GM19328 (cell line): Measurements from ENCODE around the gene HIBADH.

Experiments
- ATAC-seq: cut with Tn5 transposase; IDR thresholded peaks from one replicate; pipeline ENCODE4 v1.9.1; 2021; ENCODE audit warnings: mild to moderate bottlenecking, moderate library complexity; ENCODE audit not compliant: unreplicated experiment

The HIBADH gene

DNA sequence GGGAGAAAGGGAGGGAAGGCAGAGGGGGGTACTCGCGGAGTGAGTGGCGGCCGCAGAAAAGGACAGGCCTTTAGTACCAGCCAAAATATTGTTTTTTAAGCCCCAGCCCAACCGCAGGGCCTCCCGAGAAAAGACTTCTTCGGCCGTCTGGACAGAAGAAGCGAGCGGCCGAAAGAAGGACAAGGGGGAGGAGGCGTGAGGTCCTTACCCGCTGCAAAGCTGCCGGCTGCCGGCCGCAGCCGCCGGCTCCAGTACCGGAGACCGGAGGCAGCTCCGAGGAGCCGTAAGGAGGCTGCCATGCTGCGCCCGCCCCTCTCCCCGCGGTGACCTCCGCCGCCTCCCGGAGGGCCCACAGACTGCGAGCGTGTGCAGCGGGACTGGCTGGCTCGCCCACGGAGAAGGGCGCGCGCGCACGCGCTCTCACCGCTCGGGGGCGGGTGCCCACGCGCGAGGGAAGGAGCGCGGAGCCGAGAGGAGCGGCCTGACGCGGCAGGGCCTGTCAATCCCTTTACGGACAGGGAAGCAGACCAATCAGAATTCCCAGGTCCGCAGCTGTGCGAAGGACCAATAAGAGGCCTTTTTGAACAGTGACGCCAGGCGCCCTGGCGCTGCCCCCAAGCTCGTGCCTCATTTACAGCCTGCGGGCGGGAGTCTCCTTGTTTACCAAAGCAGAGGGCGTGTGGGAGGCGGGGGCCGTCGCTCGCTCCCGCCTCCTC is at the start of gene HIBADH:
HIBADH (minus strand) TSS at position 394 of the 716 bp plus-strand sequence; CDS start at position 299, 95 bp downstream.
- ATAC-seq: peak; percentile 99

DNA sequence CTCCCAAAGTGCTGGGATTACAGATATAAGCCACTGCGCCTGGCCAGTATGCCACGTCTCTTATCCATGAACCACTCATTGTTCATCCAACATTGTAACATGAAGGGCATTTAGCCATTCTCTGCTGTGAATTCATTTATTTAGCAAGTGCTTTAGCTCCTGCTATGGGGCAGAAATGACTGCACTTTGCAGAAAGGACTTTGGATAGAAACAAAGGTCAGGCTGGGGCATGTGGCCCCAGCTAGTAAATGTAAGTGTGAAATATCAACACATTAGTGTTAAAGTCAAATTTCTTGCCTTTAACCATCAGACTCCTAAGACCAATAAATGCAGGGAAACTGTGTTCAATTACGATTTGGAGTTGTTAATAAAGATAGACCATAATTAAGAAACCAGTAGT is 49.5 kb upstream of the HIBADH start:
- ATAC-seq: no peak

DNA sequence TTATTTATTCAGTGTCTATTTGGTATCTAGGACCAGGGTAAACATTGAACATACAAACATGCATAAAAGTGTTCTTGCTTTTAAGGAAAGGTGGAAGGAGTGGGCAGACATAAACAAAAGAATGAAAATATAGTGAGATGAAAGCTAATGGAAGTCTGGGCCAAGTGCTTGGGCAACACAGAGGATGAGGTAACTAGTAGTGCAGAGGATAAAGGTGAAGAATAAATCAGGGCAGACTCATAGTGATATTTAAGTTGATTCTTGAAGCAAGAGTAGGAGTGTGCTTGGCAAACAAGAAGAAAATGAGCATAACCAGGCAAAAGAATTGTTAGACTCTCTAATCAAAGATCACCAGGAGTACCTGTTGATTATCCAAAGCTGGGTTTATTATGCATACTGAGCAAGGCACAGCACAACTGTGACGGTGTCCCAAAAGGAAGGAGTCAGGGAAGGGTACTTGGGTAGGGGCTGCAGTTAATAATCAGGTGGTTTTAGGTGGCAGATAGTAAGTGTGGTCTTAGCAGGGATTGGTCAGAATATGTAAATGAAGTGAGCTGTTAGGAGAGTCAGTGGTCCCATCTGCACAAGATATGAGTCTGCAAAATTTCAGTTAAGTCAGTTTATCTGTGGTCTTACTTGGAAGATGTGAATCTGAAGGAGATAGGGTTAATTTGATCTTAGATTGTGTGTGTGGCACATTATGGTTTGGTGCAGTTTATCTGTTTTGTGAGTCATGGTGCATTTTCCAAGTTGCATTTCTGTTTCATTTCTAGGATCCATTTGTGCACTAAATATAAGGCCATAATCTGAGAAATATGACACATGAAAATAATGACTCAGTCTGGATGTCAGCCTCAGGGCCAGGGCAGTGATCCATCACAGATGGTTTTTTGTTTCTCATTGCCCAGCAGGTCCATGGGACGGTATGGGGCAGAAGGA is 46.7 kb upstream of the HIBADH start:
- ATAC-seq: no peak

DNA sequence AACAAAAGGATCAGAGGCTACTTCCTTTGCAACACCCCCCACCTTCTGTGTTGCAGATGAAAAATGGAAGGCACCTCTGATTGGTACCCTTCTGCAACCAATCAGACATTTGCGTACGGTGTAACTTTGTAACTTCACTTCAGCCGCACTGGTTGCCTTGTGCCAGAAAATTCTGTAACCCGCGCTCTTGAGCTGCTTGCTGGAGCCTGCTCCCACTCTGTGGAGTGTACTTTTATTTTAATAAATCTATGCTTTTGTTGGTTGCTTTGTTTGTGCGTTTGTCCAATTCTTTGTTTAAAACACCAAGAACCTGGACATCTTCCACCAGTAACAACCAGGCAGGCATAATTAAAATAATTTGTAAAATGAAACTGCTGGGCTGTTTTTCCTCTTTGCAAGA is 45.8 kb upstream of the HIBADH start:
- no peak for ATAC-seq

DNA sequence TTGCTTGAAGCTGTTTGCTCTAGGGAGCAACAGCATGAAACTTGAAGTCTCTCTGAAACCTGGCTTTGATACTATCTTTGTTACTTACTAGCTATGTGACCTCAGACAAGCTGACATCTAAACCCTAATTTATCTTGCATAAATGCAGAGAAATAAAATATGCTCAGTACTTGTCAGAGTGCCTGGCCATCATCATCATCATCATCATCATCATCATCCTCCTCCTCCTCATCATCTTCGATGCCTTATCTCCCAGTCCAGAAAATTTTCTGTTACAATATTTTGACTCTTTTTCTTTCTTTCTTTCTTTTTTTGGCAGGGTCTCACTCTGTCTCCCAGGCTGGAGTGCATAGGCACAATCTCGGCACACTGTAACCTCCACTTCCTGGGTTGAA is 42.5 kb upstream of the HIBADH start:
- no peak for ATAC-seq

DNA sequence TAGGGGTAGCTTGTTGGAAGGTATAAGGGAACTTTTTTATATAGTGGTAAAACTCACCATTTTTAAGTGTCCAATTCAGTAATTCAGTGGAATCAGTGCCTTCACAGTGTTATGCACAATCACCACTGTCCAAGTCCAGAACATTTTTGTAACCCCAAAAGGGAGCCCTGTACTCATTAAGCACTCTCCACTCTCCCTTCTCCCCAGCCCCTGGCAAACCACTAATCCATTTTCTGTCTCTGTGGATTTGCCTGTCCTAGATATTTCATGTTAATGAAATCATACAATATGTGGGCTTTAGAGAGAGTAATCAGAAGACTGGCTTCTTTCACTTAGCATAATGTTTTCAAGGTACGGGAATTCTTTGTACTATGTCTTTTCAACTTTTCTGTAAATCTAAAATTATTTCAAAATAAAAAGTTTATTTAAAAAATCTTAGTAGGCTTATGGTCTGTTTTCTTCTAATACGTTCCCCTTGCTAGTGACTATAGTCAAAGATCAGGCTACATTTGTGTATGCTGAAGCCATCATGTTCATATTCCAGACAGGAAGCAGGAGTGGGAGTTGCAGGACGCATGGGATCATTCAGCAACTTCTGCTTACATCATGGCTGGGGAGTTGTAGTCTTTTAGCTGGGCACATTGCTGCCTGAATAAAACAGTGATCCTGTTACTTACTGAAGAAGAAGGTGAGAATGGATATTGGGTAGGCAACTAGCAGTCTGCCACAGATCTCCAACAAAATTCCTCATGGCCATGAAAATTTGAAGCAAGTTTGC is 41.9 kb upstream of the HIBADH start:
- ATAC-seq: no peak

DNA sequence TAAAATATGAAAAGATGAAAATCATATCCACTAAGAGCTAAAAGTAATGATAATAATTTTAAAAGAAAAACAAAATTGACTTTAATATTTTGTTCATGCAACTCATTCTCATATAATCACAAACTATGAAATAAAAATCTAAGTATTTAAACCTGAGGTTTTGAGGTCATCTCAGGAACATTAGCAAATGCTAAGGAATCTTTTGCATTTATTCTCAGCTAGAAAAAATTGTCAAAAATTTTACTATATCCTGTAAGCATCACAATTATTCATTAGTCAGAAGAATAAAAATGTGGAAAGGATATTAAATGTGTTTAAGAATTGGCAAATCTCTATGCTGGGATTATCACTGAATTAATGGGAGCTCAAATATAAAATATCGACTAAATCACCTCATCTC is 40.5 kb upstream of the HIBADH start:
- ATAC-seq: no peak

DNA sequence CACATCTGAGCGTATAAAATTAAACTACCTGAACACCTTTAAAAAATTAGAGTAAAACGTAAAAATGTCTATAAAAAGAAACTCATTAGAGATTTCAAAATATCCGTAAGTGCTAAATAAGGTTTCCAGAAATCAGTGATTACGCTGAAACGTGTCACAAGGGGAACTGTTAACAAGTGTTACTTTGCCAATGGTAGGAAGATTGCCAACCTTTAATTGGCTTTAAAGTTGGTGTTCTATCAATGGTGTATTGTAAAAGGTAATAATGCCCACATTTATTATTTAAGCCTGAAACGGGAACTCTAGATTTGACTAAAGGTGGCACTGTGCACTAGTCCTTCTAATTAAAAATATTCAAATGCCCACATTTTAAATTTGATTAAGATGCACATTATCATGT is 37.8 kb upstream of the HIBADH start:
- ATAC-seq: no peak

DNA sequence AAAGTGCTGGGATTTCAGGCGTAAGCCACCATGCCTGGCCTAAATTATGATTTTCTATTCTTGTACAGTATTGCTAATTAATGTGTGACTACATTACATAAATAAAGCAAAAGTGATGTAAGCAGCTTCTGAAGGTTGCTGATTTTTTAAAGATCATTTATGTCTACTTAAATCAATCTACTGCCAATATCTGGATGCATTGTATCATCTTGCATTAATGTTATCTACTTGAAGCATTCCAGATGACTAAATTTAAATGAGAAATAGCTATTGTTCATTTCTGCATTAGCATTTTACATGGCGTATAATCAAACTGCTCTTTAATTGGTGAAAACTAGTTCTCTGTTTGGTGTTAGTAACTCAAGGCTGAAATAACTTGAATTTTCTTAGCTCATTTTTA is 37.1 kb upstream of the HIBADH start:
- no peak for ATAC-seq

DNA sequence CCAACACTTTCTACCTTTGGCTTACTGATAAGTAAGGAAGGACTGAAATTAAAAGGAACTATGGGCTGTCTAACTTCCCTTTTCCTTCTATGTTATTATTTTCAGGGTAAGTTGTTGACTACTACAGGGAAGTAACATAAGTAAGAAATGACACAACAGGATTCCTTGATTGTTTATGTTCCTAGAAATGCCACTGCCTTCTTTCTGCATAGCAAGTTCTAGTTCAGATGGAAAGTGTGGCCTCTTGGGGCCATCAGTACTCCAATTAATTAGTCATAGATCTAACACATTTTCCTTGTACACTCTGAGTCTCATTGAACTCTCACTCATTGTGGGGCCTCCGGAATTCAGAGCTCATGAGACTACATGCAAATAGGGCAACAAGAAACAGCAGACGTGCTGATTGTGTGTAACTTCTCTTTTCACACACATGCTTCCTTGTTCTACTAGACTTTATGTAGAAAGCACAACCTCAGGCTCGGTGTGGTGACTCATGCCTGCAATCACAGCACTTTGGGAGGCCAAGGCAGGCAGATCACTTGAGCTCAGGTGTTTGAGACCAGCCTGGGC is 35.3 kb upstream of the HIBADH start:
- ATAC-seq: no peak

DNA sequence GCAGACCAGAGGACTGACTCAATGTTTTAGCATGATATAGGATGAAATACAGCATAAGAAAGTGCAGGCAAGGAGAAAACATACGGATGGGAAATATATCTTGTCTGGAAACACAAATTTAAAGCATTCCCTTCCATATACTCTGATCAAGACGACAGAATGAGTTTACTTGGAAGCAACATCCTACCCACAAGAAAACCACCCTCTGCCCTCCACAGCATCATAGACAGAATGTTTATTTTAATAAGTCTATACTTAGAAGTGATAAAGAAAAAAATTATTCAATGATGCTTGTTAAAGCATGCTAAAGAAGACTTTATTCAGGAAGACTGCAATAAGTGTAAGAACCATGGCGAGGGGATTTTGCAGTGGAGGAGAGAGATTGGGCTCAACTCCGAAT is 32.4 kb upstream of the HIBADH start:
- no peak for ATAC-seq

DNA sequence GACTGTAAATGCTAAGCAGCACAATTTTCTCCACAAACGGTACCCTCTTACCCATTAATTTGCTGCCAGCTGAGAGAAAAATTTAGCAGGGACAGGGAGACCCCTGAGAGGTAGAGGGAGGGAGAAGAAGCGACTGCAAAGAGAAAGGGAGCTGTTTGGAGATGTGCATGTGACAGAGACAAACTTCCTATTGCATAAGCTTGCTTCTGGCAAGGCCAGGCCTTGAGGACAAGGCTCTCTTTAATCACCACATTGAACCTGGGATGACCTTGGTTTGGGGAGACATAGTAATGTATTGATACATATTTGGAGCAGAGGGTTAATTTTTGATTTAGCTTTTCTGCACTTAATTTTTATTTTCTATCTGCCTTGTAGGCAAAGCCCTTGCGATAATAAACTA is 31.1 kb upstream of the HIBADH start:
- no peak for ATAC-seq

DNA sequence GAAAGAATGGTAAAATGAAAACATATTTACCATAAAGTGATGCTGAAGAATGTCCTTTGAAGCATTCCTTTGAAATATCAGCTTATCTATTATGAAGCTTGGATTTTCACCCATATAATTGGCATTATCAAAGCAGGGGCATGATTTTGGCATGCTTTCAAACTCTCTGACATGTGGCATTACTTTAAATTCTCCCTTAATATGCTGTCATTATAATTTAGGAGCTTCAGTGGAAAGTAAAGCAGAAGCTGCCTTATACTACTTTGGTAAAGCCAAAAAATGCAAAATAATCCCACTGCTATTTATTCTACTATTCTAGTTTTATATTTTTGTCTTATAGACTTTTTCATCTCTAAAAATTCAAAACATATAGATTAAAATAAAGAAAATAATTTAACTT is 28.0 kb upstream of the HIBADH start:
- ATAC-seq: no peak

DNA sequence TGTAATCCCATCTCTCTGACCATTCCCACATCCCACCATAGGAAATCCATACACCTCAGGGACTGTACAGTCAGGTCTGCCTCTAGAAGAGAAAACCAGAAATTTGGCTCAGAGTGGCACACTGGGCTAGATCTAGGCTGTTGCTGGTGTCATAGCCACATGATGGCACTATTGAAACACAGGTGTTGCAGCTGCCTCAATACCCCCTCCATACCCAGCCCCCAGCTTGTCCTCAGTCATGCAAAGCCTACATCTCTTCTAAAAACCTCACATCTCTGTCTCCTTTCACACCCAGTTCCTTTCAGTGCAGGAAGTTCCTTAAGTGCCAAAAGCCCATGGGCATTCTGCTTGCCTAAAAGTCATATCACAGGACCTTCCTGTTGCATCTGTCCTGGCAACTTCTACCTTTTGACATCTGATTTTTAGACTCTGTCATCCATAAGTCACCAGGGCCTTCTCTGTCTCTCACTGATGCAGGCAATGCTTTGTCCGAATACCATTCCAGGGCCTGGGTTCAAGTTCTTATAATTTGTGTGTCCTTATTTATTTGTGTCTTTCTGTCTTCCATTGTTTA is 27.0 kb upstream of the HIBADH start:
- no peak for ATAC-seq

DNA sequence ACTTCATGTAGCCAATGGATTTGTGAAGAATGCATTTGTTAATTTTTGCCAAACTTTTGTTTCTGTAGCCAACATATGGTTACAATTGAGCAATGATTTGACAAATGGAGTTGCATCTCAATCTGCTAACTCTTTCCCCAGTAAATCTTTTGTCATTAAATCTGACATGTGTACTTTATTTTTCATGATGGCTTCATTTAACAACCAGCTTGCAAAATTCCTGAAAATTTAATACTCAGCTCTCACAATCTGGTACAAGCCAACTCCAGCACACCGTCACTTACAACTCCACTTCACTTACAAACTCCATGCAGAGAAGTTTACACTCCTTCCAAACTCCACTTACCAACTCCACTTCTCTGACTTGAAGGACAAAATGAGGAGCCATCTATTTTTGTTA is 26.5 kb upstream of the HIBADH start:
- no peak for ATAC-seq

DNA sequence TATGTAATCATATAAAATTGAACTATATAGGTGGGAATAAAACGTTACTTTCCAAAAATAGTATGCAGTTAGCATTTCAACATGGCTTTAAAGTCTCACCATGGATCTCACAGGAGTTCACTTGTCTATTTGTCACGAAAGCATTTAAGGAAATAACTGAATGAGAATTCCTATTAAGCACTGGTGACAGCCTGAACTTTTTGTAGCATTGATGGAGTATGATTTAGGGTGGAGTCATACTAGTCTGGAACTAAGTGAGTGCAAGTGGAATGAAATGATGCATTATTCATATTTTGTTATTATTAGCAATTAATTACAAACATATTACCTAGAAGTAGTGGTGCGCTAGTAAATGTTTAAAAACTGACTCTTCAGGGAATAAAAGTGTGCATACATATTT is 26.0 kb upstream of the HIBADH start:
- no peak for ATAC-seq

DNA sequence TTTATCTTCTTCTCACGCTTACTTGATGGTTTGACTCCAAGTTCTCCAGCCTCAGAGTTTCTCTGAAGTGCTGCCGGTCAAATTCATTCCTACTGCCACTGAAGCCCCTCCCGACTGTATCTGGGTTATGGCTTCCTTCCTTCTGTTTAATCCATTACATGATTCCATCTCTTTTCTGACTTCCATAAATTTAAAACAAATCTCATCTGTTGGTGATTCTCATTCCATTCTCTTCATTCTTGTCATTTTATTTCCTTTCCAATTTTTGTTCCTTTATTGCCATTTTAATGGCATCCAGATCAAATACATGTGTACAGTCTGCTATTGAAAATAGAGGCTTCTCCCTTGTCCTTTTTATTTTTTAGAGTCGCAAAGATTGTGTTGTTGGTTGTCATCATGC is 25.4 kb upstream of the HIBADH start:
- no peak for ATAC-seq

DNA sequence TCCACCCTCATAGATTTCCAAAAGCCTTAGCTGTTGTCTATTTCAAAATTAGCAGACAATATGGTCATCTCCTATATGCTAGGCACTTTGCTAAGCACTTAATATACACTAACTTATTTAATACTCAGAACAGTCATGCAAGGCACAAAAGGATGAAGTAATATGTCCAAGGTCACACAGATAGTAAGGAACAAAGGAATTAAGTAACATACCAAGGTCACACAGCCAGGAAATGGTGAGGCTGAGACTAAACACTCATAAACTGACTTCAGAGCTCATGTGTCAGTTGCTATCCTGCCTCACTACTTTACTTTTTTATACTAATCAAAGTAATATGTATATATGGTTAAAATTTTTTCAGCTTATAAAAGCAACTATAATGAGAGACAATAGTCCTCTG is 23.6 kb upstream of the HIBADH start:
- ATAC-seq: no peak

DNA sequence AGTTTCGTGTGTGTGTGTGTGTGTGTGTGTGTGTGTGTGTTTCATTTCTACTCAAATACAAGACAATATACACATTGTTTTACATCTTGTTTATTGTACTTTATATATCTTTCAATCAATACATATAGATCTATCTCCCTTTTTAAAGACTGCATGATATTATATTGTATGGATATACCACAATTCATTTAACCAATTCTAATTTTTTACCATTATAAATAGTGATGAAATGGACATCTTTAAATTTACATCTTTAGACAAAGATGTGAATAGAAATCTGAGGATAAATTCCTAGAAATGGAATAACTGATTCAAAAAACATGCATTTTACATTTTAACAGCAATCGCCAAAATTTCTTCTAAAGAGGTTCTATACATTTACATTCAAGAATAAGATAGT is 23.2 kb upstream of the HIBADH start:
- no peak for ATAC-seq

DNA sequence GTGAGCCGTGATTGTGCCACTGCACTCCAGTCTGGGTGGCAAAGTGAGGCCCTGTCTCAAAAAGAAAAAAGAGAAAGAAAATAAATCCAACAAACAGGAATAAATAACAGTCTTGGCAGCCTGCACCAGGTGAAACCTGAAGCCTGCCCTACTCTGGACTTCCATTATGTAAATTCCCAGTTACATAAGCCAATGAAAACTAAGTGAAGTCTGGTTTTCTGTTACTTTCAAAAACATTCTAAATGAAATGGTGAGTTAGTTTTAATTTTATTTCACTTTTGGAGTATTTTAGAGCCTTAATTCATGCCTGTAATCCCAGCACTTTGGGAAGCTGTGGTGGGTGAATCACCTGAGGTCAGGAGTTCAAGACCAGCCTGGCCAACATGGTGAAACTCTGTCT is 22.5 kb upstream of the HIBADH start:
- ATAC-seq: no peak

DNA sequence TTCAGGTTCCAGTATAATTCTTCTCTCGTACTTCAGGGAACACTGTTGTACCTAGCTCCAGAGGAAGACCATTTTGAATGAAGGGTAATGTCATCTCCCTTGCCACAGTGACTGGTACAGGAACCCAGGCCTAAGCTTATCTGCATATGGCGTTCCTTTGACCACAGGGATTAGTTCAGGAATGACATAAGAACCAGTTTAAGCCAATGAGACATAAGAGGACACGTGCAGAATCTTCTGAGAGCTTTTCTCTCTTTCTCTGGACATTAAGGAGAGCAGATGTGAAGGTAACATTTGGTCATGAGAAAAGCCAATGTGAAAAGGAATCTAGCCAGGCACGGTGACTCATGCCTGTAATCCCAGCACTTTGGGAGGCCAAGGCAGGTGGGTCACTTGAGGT is 21.8 kb upstream of the HIBADH start:
- ATAC-seq: no peak
